A673 (cell line): ENCODE data around the gene CAPG. TPM values are rescaled to one million over a fixed set of nuclear protein-coding genes. Genes with fewer than 3 reads are reported as not detected.

ENCODE experiments used
- BruUV-seq: library from RNA; stranded (reverse); fragments of 400-500 nt; replicated peaks from 2 replicates; lab custom pipeline; 2021; lab: Mats Ljungman, UMichigan
- CTCF ChIA-PET: fragments of 300-600 bp; sonication (Branson Sonifier 250); formaldehyde crosslinking; loops from one replicate; lab custom pipeline; 2022; ENCODE audit warnings: antibody characterized with exemption; lab: Charles Lee
- POLR2A ChIA-PET: fragments of 300-600 bp; sonication (Branson Sonifier 250); formaldehyde crosslinking; loops from one replicate; lab custom pipeline; 2022; ENCODE audit warnings: antibody characterized with exemption; ENCODE audit not compliant: low non-redundant PET; lab: Charles Lee
- DNase-seq: peaks from one replicate; pipeline ENCODE4 v3.0.0-alpha.2; 2015; ENCODE audit warnings: low spot score
- H3K27ac ChIP-seq: fragments of 200-600 bp; sonication (generic); 2 replicates; pipeline ENCODE4 v1.5.1; 2016; ENCODE audit warnings: mixed run types, low read depth, mild to moderate bottlenecking, mixed read lengths, antibody characterized with exemption, low read length; ENCODE audit not compliant: poor library complexity, severe bottlenecking
- H3K27me3 ChIP-seq: fragments of 200-600 bp; sonication (generic); replicated peaks from 2 replicates; pipeline ENCODE4 v1.6.1; 2017; ENCODE audit warnings: mixed run types, low read depth, mild to moderate bottlenecking, mixed read lengths, antibody characterized with exemption, low read length; ENCODE audit not compliant: insufficient read depth, poor library complexity
- H3K36me3 ChIP-seq: fragments of 200-600 bp; sonication (generic); 2 replicates; pipeline ENCODE4 v1.6.1; 2016; ENCODE audit warnings: mixed run types, mild to moderate bottlenecking, mixed read lengths, antibody characterized with exemption, low read length; ENCODE audit not compliant: insufficient read depth, poor library complexity, severe bottlenecking
- H3K4me1 ChIP-seq: fragments of 200-600 bp; sonication (generic); 2 replicates; pipeline ENCODE4 v1.6.1; 2017; ENCODE audit warnings: mixed run types, mild to moderate bottlenecking, mixed read lengths, antibody characterized with exemption, low read length; ENCODE audit not compliant: insufficient read depth, poor library complexity, severe bottlenecking
- H3K4me3 ChIP-seq: fragments of 200-600 bp; sonication (generic); 2 replicates; pipeline ENCODE4 v1.5.1; 2016; ENCODE audit warnings: low read depth, mixed run types, mild to moderate bottlenecking, mixed read lengths, low read length; ENCODE audit not compliant: poor library complexity, severe bottlenecking
- H3K9me3 ChIP-seq: fragments of 200-600 bp; sonication (generic); 2 replicates; pipeline ENCODE4 v1.6.1; 2016; ENCODE audit warnings: mixed run types, low read depth, mild to moderate bottlenecking, mixed read lengths, antibody characterized with exemption, low read length; ENCODE audit not compliant: poor library complexity, severe bottlenecking
- EZH2 ChIP-seq: fragments of 200-600 bp; sonication (generic); IDR thresholded peaks from 2 replicates; pipeline ENCODE4 v1.6.1; 2017; ENCODE audit warnings: borderline replicate concordance, low read depth, mild to moderate bottlenecking, mixed read lengths, antibody characterized with exemption, low read length; ENCODE audit not compliant: poor library complexity, severe bottlenecking
- intact Hi-C: fragments of 100-400 bp; cut with micrococcal nuclease; formaldehyde crosslinking; loops from one replicate; pipeline ENCODE4 v1.10.0; 2022; ENCODE audit not compliant: unreplicated experiment
- total RNA-seq: library from RNA; stranded (reverse); gene quantifications from 2 replicates; pipeline ENCODE4 v1.2.3, GENCODE V29; 2021
- TF ChIP-seq, protein P1 (sequence below): fragments of 300-800, 200-600 bp; sonication (generic); conservative IDR thresholded peaks from 2 replicates; pipeline ENCODE4 v1.5.1; 2017; ENCODE audit warnings: low read depth, mild to moderate bottlenecking, antibody characterized with exemption, low read length, moderate library complexity, mixed read lengths

CAPG gene
- total RNA-seq, 1 experiment from 2014 or later: 156 TPM

GRCh38 chr2:85427300-85427835 is 17.2 kb upstream of the CAPG start:
- no peak for DNase-seq
- Histone ChIP-seq H3K9me3 (no peaks in the 10 kb centered on the region), H3K27me3 (no peaks in the 10 kb centered on the region), H3K36me3 (no peaks in the 10 kb centered on the region), H3K4me3 (no peak overlapping the region), H3K27ac (no peak overlapping the region), H3K4me1 (no peaks in the 10 kb centered on the region)
- intact Hi-C loops: no loop called here
- ChIA-PET CTCF (no interaction called here), POLR2A (no interaction called here)
- BruUV-seq: no TSS peak
- TF ChIP-seq, protein P1, sequence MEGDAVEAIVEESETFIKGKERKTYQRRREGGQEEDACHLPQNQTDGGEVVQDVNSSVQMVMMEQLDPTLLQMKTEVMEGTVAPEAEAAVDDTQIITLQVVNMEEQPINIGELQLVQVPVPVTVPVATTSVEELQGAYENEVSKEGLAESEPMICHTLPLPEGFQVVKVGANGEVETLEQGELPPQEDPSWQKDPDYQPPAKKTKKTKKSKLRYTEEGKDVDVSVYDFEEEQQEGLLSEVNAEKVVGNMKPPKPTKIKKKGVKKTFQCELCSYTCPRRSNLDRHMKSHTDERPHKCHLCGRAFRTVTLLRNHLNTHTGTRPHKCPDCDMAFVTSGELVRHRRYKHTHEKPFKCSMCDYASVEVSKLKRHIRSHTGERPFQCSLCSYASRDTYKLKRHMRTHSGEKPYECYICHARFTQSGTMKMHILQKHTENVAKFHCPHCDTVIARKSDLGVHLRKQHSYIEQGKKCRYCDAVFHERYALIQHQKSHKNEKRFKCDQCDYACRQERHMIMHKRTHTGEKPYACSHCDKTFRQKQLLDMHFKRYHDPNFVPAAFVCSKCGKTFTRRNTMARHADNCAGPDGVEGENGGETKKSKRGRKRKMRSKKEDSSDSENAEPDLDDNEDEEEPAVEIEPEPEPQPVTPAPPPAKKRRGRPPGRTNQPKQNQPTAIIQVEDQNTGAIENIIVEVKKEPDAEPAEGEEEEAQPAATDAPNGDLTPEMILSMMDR: no peak

DNA sequence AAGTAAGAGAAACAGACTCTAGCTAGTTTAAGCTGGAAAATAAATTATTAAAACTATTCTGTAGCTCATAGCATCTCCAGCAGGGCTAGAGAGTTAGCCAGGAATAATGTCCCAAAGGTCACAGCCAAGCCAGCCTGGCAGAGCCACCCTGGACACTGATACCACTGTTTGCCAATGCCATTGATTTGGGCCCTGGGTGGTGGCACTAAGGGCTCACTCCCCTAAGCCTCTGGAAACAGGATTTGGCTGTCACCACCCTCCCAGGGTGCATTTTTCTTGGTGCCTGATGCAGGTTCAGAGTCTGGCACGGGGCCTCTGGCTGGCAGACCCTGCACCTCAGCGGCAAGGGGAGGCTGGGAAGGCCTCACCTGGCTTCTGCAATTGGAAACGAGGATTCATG is 15.4 kb upstream of the CAPG start:
- ChIA-PET POLR2A (no interaction called here), CTCF (interaction anchor here (0.6 kb wide), 1 partner anchor 123 kb away, joined by 8 read pairs; no protein-coding TSS in a partner anchor)
- no peak for TF ChIP-seq EZH2
- TF ChIP-seq, protein P1: no peak
- no peak for DNase-seq
- Histone ChIP-seq H3K36me3 (no peaks in the 10 kb centered on the region), H3K4me1 (peaks cover 6% of the 10 kb centered on the region), H3K27me3 (no peaks in the 10 kb centered on the region), H3K27ac (no peak overlapping the region), H3K9me3 (no peaks in the 10 kb centered on the region), H3K4me3 (no peak overlapping the region)
- BruUV-seq: no TSS peak
- intact Hi-C loops: no loop called here

GRCh38 chr2:85423525-85423924 is 13.4 kb upstream of the CAPG start:
- POLR2A ChIA-PET: no interaction called here
- Histone ChIP-seq H3K9me3 (no peaks in the 10 kb centered on the region), H3K27ac (no peak overlapping the region), H3K4me1 (peaks cover 16% of the 10 kb centered on the region), H3K27me3 (no peaks in the 10 kb centered on the region), H3K36me3 (no peaks in the 10 kb centered on the region), H3K4me3 (no peak overlapping the region)
- CTCF ChIA-PET: no interaction called here
- no peak for DNase-seq
- intact Hi-C loops: no loop called here
- TF ChIP-seq, protein P1: no peak
- TF ChIP-seq EZH2: no peak
- BruUV-seq: no TSS peak
